ENCODE data around the gene MYL7. TPM values are rescaled to one million over a fixed set of nuclear protein-coding genes. Genes with fewer than 3 reads are reported as not detected.
A peak's percentile ranks its signal among the peaks of the same experiment; 100 is the strongest.

MYL7 gene
- total and polyA plus RNA-seq, 9 of the 15 experiments (the other 6 are each of a cell fraction or from before 2014, with no cell fraction given), result not detected

GRCh38 chr7:44123190-44124003 lies 17.7 kb downstream of the MYL7 start, which contains the start of gene POLD2 (continued):
- TF ChIP-seq VEZF1 (CRISPR knock-in tag; IDR thresholded peaks at IDR 0.05) (peak; percentile 86), CREBBP (IDR thresholded peaks at IDR 0.05; ENCODE audit: low read depth, low read length) (no peak), TCF3 (CRISPR knock-in tag; IDR thresholded peaks at IDR 0.05) (no peak)

GRCh38 chr7:44122529-44122928 lies 18.6 kb downstream of the MYL7 start:
- intact Hi-C loops (cut with micrococcal nuclease) (no loop called here), in situ Hi-C loops (cut with MboI) (no loop called here)
- Histone ChIP-seq H4K20me1 (replicated peaks; ENCODE audit: control insufficient read depth, insufficient read depth, low read length) (peaks cover under 1% of the 10 kb centered on the region; the same call in 1 of the 2 replicates), H3K27ac (ENCODE audit: extremely low read depth, low read depth, low read length) (peak overlapping the region; percentile 88), H3K79me2 (ENCODE audit: control insufficient read depth, insufficient read depth, low read length) (peaks cover 48% of the 10 kb centered on the region), H2AFZ (ENCODE audit: low read depth, low read length) (0 out of 2 replicates have a peak overlapping the region, but pooled peaks have one; percentile 82), H3K4me2 (ENCODE audit: insufficient read depth, low read length) (peak overlapping the region; percentile 91), H3K4me3 (peak overlapping the region; percentile 93), H3K36me3 (ENCODE audit: control insufficient read depth, insufficient read depth, low read length) (peaks cover 48% of the 10 kb centered on the region), H3K27me3 (ENCODE audit: control insufficient read depth in 2 of 2, insufficient read depth in 2 of 2, low read length in 2 of 2) (no peaks in the 10 kb centered on the region), H3K9me3 (replicated peaks; ENCODE audit: control insufficient read depth, insufficient read depth, low read depth, low read length) (no peaks in the 10 kb centered on the region), H3K9me1 (ENCODE audit: control insufficient read depth, insufficient read depth, low read length) (peaks cover 4% of the 10 kb centered on the region), H3K4me1 (replicated peaks in 1 of 2; ENCODE audit: control insufficient read depth in 2 of 2, insufficient read depth in 2 of 2, low read length in 2 of 2) (peaks cover 14 to 26% of the 10 kb centered on the region in 2 experiments; a peak in 4 of 5 replicates), H3K9ac (ENCODE audit: insufficient read depth in 1 of 2, low read depth in 2 of 2, low read length in 2 of 2) (peak overlapping the region; percentile 85 to 90)
- FAIRE-seq, result no peak
- no TSS peak for BruUV-seq (replicated peaks)
- ChIA-PET CTCF (ENCODE audit: low intra/inter-chr PET ratio) (no interaction called here), POLR2A (interaction anchor here (0.7 to 3.4 kb wide), 9 partner anchors 8 to 96 kb away, joined by 3 to 12 read pairs (median 5); no protein-coding TSS in a partner anchor)
- TF ChIP-seq SMAD2 (IDR thresholded peaks at IDR 0.05; ENCODE audit: low read depth, low read length) (no peak), ZNF639 (CRISPR knock-in tag; conservative IDR thresholded peaks at IDR 0.05 in 1 of 2, IDR thresholded peaks at IDR 0.05 in 1 of 2) (0 out of 4 replicates have a peak, but pooled peaks of 1 of the 2 experiments have one; percentile 43), NCOR1 (IDR thresholded peaks at IDR 0.05) (no peak), HDGF (IDR thresholded peaks at IDR 0.05) (0 out of 2 replicates have a peak, but pooled peaks have one; percentile 61), FOXK2 (conservative IDR thresholded peaks at IDR 0.05 in 1 of 2, IDR thresholded peaks at IDR 0.05 in 1 of 2; ENCODE audit: low read depth in 2 of 2) (peak in 1 of 2 experiments; percentile 26; a peak in 1 of 4 replicates)
- DNase-seq (ENCODE audit: extremely low read depth in 1 of 4, low spot score in 3 of 4), result no peak
- WGBS (ENCODE audit: insufficient coverage, low coverage, missing lambda C conversion rate), result 0% methylated on average over 1 of the region's 1 CpG
- no peak for ATAC-seq
